GM12864 (cell line): Measurements from ENCODE around the gene MED12L.

ENCODE experiments used
- DNase-seq: peaks from one replicate; pipeline ENCODE4 v3.0.0-alpha.2; 2011; ENCODE audit warnings: low read depth
- H3K4me3 ChIP-seq: 2 replicates; pipeline ENCODE4 v1.5.1; 2011; ENCODE audit warnings: mild to moderate bottlenecking, low read depth, low read length, control low read depth
- TF ChIP-seq, protein P1 (sequence below): IDR thresholded peaks from 2 replicates; pipeline ENCODE4 v1.5.1; 2011; ENCODE audit warnings: low read depth, mild to moderate bottlenecking, moderate library complexity, low read length, control low read depth, inconsistent platforms; ENCODE audit errors: missing control alignments

MED12L gene

DNA sequence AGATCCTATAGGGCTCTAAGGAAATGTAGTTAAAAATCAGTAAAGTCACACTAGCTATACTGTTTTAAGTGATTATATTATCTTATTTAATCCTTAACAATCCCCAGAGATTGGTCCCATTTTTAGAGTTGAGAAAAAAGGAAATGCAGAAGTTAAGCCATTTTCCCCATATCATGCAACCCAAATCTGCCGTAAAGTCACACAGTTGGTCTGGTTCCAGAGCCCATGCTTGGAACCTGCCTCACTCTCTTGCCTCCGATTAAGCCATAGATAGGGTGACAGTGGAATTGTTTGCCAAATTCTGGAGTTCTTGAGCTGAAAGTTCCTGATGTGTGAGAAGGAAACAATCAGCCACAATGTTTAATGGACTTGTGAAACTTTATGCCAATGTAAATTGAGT, 246.2 kb downstream of the MED12L start:
- no peak overlapping the region for H3K4me3 ChIP-seq
- no peak for DNase-seq
- TF ChIP-seq, protein P1, sequence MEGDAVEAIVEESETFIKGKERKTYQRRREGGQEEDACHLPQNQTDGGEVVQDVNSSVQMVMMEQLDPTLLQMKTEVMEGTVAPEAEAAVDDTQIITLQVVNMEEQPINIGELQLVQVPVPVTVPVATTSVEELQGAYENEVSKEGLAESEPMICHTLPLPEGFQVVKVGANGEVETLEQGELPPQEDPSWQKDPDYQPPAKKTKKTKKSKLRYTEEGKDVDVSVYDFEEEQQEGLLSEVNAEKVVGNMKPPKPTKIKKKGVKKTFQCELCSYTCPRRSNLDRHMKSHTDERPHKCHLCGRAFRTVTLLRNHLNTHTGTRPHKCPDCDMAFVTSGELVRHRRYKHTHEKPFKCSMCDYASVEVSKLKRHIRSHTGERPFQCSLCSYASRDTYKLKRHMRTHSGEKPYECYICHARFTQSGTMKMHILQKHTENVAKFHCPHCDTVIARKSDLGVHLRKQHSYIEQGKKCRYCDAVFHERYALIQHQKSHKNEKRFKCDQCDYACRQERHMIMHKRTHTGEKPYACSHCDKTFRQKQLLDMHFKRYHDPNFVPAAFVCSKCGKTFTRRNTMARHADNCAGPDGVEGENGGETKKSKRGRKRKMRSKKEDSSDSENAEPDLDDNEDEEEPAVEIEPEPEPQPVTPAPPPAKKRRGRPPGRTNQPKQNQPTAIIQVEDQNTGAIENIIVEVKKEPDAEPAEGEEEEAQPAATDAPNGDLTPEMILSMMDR = no peak

DNA sequence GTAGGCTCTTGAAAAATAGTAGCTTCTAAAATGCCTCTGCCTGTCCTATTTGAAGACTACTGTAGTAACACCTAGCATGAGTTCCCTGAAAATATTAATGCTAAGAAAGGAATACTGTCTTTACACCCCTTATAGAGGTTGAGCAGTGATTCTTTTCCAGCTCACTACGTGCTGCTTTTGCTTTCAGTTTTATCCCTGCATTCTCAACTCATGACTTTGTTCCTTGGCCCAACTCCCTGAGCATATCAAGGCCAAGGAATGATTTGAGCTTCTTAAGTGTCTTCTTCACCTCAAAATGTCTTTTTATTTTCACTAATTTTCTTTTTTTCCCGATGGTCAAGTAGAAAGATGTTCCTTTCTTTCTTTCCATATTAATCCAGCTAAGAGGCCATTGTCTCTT, 260.4 kb downstream of the MED12L start:
- no peak overlapping the region for H3K4me3 ChIP-seq
- DNase-seq = no peak
- TF ChIP-seq, protein P1 = no peak

DNA sequence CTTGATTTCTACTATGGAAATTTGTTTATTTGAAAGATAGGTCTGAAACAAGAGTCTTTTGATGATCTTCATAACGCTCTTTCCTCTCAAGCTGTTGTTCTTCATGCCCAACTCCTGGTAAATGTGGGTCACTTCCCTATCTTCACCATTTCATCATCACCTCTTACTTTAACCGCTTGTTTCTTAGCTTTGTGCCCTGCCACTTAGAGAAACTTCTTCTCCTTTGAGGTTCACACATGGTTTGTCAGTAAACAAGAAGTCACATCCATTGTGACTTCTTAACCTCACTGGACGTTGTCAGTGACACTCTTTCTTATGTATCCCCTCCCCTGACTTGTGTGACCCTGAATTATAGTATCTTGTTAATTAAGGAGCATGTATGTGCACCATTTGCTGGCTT, 260.8 kb downstream of the MED12L start:
- no peak for DNase-seq
- TF ChIP-seq, protein P1 = no peak
- no peak overlapping the region for H3K4me3 ChIP-seq

DNA sequence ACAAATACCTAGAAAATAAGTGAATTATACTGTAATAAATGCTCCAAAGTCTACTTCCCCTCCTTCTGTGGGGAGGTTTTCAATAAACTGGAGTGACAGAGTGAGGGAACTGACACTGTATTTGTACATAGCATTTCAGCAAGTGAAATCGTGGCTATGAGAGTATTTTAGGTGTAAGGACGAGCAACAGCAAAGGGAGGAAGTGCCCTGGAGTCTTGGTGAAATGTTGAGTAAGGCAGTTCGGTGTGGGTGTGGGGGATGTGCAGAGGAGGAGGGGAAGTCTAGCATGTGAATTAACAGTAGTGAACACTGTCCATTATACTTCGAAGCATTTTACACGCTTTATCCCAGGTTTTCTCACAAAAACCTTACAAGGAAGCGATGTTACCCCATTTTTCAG, 262.0 kb downstream of the MED12L start:
- no peak overlapping the region for H3K4me3 ChIP-seq
- DNase-seq = no peak
- TF ChIP-seq, protein P1 = no peak

DNA sequence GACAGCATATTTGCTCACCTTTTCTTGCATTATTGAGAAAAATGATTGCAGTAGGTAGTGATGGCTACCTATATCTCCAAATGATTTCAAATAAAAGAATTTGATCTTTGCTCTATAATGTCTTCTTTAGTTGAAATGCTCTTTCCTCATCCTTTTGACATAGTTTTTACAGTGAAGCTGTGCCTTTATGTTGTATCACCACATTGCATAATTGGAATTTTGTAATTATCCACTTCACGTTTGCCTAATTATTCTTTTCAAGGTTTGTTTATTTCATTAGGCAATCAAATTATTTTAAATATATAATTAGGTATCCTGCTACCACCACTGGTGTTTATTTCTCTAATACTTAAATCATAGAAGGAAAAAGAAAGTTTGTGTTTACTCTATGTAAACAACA, 265.2 kb downstream of the MED12L start:
- DNase-seq = no peak
- H3K4me3 ChIP-seq = no peak overlapping the region
- TF ChIP-seq, protein P1 = no peak

DNA sequence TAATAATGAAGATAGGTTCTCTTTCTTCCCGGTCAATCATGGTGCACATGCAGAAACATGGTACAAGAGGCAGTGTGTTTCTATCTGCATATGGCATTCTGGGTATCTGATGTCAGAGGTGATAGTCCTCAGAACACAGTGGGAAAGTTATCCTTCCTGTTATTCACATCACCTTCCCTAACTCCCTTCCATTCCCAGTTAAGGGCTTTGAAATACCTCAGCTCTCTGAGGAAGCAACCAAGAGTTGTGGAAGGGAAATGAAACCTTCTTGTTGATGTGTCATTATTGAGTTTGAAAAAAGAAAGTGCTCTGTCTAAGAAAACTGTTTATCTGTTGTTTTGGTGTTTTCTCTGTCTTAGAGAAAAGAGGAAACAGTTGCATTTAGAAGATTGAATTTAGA, 265.8 kb downstream of the MED12L start:
- TF ChIP-seq, protein P1 = no peak
- DNase-seq = peak; percentile 22

DNA sequence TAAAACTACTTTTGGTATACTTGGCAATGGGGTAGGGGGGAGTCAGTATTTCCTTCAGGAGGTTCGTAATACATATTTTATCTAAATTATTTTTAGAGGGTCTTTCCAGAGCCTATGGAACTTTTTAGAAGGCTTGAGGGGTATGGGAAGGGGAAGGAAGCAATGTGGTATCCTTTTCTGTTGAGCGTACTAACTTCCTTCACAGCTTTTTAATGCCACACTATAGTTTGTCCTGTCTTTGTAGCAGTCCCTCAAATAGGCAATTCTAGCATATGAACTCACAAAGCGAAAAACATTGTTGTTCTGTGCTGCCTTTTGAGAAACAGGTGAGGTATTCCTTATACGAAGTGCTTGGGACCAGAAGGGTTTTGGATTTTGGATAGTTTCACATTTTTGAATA, 266.2 kb downstream of the MED12L start:
- H3K4me3 ChIP-seq = no peak overlapping the region
- DNase-seq = no peak
- TF ChIP-seq, protein P1 = no peak

More for the DNA sequence above, 265.8 kb downstream of the MED12L start:
- no peak overlapping the region for H3K4me3 ChIP-seq
